ENCODE data around the gene HBE1.
"Not testable (repeated sequence)": the region's sequence is repeated elsewhere in the genome, so short reads cannot be mapped to it uniquely, and the experiment has no call there.

The HBE1 gene

DNA sequence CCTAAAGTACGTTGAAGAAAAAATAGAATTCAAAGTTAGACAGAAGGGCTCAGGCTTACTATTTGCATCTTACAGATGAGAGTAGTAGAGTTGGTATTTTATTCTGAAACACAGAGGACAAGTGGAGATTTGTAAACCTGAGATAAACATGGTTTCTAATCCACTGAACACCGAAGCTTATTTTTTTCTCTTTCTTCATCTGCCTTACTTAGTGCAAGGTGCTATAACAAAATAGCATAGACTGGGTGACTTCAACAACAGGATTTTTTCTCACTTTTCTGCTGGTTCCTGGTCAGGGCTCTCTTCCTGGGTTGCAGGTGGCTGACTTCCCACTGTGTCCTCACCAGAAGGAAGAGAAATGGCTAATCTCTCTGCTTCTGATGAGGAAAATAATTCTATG lies 18.0 kb downstream of the HBE1 start:
- Mint-ChIP-seq H3K27ac (no peak overlapping the region), H3K4me3 (no peak overlapping the region), H3K27me3 (peaks cover 1% of the 10 kb centered on the region), H3K36me3 (no peaks in the 10 kb centered on the region), H3K4me1 (ENCODE audit: low read depth) (no peaks in the 10 kb centered on the region), H3K9me3 (ENCODE audit: low read depth) (no peaks in the 10 kb centered on the region)

DNA sequence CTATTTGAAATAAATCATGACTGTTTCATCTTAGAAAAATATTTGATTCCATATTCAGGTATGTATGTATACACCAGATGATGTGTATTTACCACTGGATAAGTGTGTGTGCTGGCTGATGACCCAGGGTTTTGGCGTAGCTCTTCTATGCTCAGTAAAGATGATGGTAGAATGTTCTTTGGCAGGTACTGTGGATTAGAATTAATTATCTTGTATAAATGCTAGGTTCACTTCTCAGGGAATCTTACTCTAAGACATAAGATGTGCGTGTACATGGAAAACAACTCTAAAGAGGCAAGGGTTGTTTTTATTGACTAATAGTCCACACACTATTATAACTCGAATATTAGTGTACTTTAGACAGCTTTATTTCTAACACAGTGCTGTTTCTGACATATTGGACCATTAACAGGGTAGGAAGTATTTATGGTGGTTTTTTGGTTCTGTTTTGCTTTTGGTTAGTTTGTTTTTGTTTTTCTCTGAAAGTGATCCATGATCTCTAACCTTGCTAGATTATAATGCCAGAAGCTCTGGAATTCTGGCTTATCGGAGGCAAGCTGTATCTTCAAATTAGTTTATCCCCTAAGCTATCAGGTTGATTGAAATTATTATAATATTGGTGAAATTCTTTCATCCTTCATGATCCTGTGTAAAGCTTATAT lies 19.1 kb downstream of the HBE1 start:
- Mint-ChIP-seq H3K27ac (no peak overlapping the region), H3K4me1 (ENCODE audit: low read depth) (no peaks in the 10 kb centered on the region), H3K27me3 (peaks cover 1% of the 10 kb centered on the region), H3K36me3 (no peaks in the 10 kb centered on the region), H3K9me3 (ENCODE audit: low read depth) (no peaks in the 10 kb centered on the region), H3K4me3 (no peak overlapping the region)

DNA sequence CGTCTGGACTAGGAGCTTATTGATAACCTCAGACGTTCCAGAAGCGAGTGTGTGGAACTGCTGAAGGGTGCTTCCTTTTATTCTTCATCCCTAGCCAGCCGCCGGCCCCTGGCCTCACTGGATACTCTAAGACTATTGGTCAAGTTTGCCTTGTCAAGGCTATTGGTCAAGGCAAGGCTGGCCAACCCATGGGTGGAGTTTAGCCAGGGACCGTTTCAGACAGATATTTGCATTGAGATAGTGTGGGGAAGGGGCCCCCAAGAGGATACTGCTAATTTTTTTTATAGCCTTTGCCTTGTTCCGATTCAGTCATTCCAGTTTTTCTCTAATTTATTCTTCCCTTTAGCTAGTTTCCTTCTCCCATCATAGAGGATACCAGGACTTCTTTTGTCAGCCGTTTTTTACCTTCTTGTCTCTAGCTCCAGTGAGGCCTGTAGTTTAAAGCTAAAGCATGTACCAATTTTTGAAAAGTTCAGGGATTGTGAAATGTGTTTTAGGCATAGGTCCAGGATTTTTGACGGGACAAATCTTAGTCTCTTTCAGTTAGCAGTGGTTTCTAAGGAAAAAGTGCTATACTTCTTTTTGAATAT lies 19.8 kb downstream of the HBE1 start, which contains the start of gene HBG1:
TSS of gene HBG1 (minus strand) at position 51 of the 590 bp plus-strand sequence. CDS start 53 bp downstream, outside the sequence.
- not testable (repeated sequence) for H3K27me3 Mint-ChIP-seq; H3K4me1 Mint-ChIP-seq (ENCODE audit: low read depth); H3K9me3 Mint-ChIP-seq (ENCODE audit: low read depth); H3K4me3 Mint-ChIP-seq; H3K36me3 Mint-ChIP-seq; H3K27ac Mint-ChIP-seq

DNA sequence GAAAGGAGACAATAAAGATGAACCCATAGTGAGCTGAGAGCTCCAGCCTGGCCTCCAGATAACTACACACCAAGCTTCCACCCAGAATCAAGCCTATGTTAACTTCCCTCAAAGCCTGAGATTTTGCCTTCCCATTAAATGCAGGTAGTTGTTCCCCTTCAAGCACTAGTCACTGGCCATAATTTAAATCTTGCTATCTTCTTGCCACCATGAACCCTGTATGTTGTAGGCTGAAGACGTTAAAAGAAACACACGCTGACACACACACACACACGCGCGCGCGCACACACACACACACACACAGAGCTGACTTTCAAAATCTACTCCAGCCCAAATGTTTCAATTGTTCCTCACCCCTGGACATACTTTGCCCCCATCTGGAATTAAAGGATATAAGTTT lies 21.2 kb downstream of the HBE1 start:
- H3K36me3 Mint-ChIP-seq; H3K4me3 Mint-ChIP-seq; H3K27ac Mint-ChIP-seq; H3K4me1 Mint-ChIP-seq (ENCODE audit: low read depth); H3K9me3 Mint-ChIP-seq (ENCODE audit: low read depth); H3K27me3 Mint-ChIP-seq: not testable (repeated sequence)

DNA sequence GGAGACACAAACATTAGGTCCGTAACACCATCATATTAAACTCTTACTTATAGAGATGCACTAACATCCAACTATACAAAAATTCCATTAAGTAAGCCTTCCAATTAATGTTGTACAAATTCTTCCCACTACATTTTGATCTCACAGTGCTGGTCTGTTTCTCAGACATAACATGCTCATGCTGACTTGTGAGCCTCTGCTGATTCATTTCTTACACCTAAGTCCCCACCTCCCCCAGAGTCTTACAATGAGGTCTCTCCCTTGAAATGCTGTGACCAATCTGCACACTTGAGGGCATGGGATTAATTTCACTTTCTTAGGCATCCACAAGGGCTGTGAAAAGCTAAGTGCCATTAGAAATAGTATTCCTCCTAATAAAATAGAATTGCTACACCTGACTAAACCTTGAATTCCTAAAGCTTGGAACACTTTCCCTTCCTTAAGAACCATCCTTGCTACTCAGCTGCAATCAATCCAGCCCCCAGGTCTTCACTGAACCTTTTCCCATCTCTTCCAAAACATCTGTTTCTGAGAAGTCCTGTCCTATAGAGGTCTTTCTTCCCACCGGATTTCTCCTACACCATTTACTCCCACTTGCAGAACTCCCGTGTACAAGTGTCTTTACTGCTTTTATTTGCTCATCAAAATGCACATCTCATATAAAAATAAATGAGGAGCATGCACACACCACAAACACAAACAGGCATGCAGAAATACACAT lies 22.1 kb downstream of the HBE1 start:
- peaks cover 8% of the 10 kb centered on the region for H3K27me3 Mint-ChIP-seq
- H3K4me3 Mint-ChIP-seq = no peak overlapping the region

DNA sequence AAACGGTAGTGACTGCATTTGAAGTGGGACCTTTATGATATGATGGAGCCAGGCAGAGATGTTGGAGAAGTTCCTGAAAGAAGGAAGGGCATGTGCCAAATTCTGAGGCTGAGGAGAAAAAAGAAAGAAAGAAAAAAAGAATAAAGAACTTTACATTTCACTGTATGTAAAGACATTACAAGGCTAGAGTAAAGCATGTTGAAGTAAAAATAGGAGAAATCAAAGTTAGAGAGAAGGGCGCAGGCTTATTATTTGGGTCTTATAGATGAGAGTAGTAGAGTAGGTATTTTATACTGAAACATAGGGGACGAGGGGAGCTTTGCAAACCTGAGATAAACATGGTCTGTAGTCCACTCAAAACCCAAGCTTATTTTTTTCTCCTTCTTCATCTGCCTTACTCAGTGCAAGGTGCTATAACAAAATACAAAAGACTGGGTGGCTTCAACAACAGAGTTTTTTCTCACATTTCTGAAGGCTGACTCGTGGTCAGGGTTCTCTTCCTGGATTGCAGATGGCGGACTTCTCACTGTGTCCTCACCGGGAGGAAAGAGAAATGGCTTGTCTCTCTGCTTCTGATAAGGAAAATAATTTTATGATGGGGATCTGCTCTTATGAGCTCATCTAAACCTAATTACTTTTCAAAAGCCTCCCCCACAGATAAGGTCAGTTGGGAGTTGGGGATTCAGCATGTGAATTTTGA lies 22.8 kb downstream of the HBE1 start:
- no peak overlapping the region for H3K4me3 Mint-ChIP-seq
- H3K9me3 Mint-ChIP-seq (ENCODE audit: low read depth) = no peaks in the 10 kb centered on the region
- H3K27me3 Mint-ChIP-seq = peaks cover 9% of the 10 kb centered on the region
- no peaks in the 10 kb centered on the region for H3K36me3 Mint-ChIP-seq
- no peak overlapping the region for H3K27ac Mint-ChIP-seq
- no peaks in the 10 kb centered on the region for H3K4me1 Mint-ChIP-seq (ENCODE audit: low read depth)

More for the DNA sequence above, 22.1 kb downstream of the HBE1 start:
- Mint-ChIP-seq H3K9me3 (ENCODE audit: low read depth) (no peaks in the 10 kb centered on the region), H3K4me1 (ENCODE audit: low read depth) (no peaks in the 10 kb centered on the region), H3K36me3 (no peaks in the 10 kb centered on the region), H3K27ac (no peak overlapping the region)

DNA sequence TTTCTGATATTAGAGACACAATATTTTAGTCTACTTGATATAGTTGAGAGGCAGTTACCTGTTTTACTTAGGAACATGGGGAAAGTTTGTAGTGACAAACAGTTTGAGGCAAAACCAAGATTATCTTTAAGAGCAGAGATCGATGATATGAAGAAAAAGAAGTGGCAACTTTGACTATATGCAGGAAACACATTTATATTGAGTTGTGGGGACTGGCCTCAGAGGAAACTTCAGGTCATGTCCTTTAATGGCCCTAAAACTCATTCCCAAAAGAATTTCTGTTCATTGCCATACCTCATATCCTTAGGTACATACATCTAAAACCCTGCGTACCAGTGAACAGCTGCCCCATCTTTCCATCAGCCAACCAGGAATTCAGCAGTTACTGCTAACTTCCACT lies 24.6 kb downstream of the HBE1 start:
- no peaks in the 10 kb centered on the region for H3K9me3 Mint-ChIP-seq (ENCODE audit: low read depth)
- no peak overlapping the region for H3K27ac Mint-ChIP-seq
- peaks cover 9% of the 10 kb centered on the region for H3K27me3 Mint-ChIP-seq
- H3K4me3 Mint-ChIP-seq = no peak overlapping the region
- no peaks in the 10 kb centered on the region for H3K36me3 Mint-ChIP-seq
- no peaks in the 10 kb centered on the region for H3K4me1 Mint-ChIP-seq (ENCODE audit: low read depth)

DNA sequence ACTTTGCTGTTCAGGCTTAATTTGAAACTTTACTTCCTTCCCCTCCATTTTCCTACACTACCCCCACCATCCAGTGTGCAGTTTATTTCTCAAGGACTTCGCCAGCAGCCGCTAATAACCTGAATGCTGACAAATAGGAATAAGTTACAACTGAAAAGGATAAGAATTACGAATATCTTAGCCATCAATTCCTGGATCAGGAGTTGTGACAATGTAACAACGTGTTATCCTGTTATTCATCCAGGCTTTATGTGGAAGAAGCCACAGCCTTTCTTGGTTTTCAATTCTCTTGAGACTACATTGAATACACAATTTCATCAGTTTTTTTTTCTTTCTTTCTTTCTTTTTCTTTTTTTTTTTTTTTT lies 25.9 kb downstream of the HBE1 start:
- no peak overlapping the region for H3K4me3 Mint-ChIP-seq

DNA sequence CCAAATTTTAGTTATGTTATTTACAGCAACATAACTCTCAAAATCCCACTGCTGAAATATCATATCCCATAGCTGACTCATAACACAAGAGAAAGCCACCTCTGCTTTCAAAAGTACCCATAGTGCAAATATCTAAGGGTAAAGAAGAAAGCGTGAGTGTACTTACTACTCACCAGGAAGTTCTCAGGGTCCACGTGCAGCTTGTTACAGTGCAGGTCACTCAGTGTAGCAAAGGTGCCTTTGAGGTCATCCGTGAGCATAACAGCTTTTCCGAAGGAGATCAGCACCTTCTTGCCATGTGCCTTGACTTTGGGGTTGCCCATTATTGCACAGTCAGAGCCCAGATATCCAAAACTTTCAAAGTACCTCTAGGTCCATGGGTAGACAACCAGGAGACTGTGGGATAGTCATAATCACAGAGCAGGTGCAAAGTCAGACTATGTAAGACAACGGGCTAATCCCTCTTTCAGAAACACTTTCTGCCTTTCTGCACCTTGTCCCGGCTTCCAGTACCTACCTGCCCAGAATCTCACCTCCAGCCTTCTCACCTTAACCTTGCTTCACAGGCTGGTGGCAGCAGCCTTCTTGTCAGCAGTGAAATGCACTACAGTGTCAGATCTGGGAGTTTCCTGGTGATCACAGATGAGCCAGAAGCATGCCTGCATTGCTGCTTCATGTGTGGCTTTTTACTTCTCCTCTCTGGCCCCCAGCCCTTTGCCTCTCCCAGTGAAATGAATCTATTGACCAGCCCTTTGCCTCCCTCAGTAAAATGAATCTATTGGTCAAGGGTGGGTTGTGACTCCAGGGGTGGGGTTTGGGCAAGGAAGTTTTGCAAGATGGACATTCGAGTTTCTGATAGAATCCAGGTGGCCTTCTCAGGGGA lies 26.6 kb downstream of the HBE1 start:
- Mint-ChIP-seq H3K4me3 (no peak overlapping the region), H3K27me3 (peaks cover 8% of the 10 kb centered on the region)

More for the DNA sequence above, 25.9 kb downstream of the HBE1 start:
- Mint-ChIP-seq H3K27ac (no peak overlapping the region), H3K27me3 (peaks cover 8% of the 10 kb centered on the region), H3K9me3 (ENCODE audit: low read depth) (no peaks in the 10 kb centered on the region), H3K4me1 (ENCODE audit: low read depth) (no peaks in the 10 kb centered on the region), H3K36me3 (no peaks in the 10 kb centered on the region)

DNA sequence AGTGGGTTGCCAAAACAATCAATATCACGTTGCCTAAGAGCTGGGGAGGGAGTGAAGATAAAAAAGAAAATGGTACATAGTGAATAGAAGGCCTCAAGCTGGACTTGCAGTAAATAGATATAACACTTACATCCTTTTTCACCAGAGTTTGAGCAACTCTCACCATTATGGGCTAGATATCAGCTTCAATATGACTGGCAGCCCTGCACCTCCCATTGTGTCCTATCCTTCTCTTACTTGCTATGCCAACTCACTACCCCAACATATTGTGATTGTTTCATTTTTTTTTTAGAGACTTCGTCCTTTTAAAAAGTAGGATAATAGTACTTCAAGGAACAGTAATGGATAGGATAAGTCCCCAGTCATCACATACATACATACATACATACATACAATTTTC lies 27.5 kb downstream of the HBE1 start:
- no peaks in the 10 kb centered on the region for H3K4me1 Mint-ChIP-seq (ENCODE audit: low read depth)

More for the DNA sequence above, 26.6 kb downstream of the HBE1 start:
- no peaks in the 10 kb centered on the region for H3K9me3 Mint-ChIP-seq (ENCODE audit: low read depth)
- no peaks in the 10 kb centered on the region for H3K36me3 Mint-ChIP-seq
- H3K27ac Mint-ChIP-seq = no peak overlapping the region
- no peaks in the 10 kb centered on the region for H3K4me1 Mint-ChIP-seq (ENCODE audit: low read depth)

DNA sequence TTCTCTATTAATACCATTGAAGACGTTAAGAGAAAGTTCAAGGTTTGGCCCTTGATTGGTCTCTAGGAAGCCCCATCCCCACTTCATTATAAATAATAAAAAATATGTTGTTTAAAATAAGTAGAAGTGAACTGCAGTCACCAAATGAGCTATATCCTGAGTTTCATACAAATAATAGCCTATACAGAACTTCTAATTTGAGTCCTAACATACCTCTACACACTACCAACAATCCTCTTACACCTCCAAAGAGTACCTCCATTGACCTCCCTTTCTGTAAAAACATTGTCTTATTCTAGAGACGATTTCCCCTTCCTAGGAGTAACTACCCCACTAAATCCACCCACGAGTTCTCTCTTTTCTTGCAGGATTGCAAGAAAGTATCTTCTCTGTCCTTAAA lies 28.3 kb downstream of the HBE1 start:
- H3K9me3 Mint-ChIP-seq (ENCODE audit: low read depth) = no peaks in the 10 kb centered on the region
- H3K4me3 Mint-ChIP-seq = no peak overlapping the region
- peaks cover 17% of the 10 kb centered on the region for H3K27me3 Mint-ChIP-seq
- H3K27ac Mint-ChIP-seq = no peak overlapping the region
- H3K36me3 Mint-ChIP-seq = no peaks in the 10 kb centered on the region
- H3K4me1 Mint-ChIP-seq (ENCODE audit: low read depth) = no peaks in the 10 kb centered on the region

More for the DNA sequence above, 27.5 kb downstream of the HBE1 start:
- Mint-ChIP-seq H3K27ac (no peak overlapping the region), H3K4me3 (no peak overlapping the region), H3K36me3 (no peaks in the 10 kb centered on the region), H3K9me3 (ENCODE audit: low read depth) (no peaks in the 10 kb centered on the region), H3K27me3 (peaks cover 13% of the 10 kb centered on the region)

DNA sequence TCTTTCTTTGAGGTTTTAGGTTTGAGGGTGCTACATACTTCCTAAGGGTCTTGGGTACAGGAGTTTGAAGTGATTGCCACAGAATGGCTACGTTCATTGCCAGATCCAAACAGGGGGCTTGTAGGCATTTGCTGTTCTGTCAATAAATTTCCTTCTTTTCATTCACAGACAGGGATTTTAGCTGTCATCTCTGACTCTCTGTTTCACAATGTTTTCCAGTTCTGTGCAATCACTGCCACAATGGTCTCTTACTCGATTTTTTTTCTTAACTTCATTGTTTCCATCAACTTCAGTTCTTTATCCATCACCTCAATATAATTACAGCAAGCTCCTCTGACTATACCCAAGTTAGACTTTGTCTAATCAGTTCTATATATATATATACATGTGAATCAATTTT lies 29.3 kb downstream of the HBE1 start:
- Mint-ChIP-seq H3K9me3 (ENCODE audit: low read depth) (no peaks in the 10 kb centered on the region), H3K27me3 (peaks cover 17% of the 10 kb centered on the region), H3K4me3 (no peak overlapping the region), H3K4me1 (ENCODE audit: low read depth) (no peaks in the 10 kb centered on the region), H3K27ac (no peak overlapping the region), H3K36me3 (no peaks in the 10 kb centered on the region)

DNA sequence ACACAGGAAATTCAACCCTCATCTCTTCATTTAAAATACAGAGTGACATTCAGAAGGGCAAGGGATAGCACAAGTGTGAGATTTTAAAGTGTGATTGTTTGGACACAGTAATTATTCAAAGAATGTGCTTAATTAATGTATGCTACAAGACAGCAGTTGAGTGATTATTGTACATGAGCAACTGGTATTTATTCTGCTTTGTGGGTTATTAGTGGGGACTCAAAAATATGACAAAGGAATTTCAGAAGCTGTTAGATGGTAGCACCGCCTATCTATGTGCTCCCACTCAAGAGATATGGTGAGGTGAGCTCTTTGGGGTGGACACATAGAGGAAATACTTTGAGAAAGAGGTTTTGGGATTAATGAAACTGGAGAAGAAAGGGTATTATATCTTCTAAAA lies 29.7 kb downstream of the HBE1 start:
- no peaks in the 10 kb centered on the region for H3K4me1 Mint-ChIP-seq (ENCODE audit: low read depth)
- H3K27me3 Mint-ChIP-seq = peaks cover 16% of the 10 kb centered on the region
- no peak overlapping the region for H3K4me3 Mint-ChIP-seq
- H3K36me3 Mint-ChIP-seq = no peaks in the 10 kb centered on the region
- H3K27ac Mint-ChIP-seq = no peak overlapping the region
- no peaks in the 10 kb centered on the region for H3K9me3 Mint-ChIP-seq (ENCODE audit: low read depth)

DNA sequence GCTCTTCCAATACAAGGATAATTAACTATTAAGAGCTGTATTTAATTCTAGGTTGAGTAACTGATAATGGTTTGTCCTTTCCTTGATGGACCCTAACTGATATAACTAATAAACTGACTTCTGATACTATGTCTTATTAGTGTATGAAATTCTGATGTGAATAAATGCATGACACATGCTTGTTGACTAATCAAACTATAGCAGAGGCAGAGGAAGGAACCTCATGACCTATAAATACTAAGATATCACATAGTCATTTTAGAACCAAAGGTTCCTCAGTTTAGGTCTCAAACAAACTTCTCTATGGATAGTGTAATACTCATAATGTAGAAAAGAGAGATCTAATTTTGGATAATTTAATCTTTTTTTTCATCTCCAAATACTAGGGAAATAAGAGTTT lies 30.7 kb downstream of the HBE1 start:
- Mint-ChIP-seq H3K4me1 (ENCODE audit: low read depth) (no peaks in the 10 kb centered on the region), H3K9me3 (ENCODE audit: low read depth) (no peaks in the 10 kb centered on the region), H3K4me3 (no peak overlapping the region), H3K27me3 (peaks cover 13% of the 10 kb centered on the region), H3K27ac (no peak overlapping the region), H3K36me3 (no peaks in the 10 kb centered on the region)

Data from activated naive CD8-positive, alpha-beta T cell (primary cell).